ENCODE measurements around the gene ADAMTSL5. TPM values are rescaled to one million over a fixed set of nuclear protein-coding genes. Genes with fewer than 3 reads are reported as not detected.
"Not testable (repeated sequence)": the region's sequence is repeated elsewhere in the genome, so short reads cannot be mapped to it uniquely, and the experiment has no call there.

The ADAMTSL5 gene
- total RNA-seq, 1 experiment from 2014 or later: 9.6 TPM

DNA sequence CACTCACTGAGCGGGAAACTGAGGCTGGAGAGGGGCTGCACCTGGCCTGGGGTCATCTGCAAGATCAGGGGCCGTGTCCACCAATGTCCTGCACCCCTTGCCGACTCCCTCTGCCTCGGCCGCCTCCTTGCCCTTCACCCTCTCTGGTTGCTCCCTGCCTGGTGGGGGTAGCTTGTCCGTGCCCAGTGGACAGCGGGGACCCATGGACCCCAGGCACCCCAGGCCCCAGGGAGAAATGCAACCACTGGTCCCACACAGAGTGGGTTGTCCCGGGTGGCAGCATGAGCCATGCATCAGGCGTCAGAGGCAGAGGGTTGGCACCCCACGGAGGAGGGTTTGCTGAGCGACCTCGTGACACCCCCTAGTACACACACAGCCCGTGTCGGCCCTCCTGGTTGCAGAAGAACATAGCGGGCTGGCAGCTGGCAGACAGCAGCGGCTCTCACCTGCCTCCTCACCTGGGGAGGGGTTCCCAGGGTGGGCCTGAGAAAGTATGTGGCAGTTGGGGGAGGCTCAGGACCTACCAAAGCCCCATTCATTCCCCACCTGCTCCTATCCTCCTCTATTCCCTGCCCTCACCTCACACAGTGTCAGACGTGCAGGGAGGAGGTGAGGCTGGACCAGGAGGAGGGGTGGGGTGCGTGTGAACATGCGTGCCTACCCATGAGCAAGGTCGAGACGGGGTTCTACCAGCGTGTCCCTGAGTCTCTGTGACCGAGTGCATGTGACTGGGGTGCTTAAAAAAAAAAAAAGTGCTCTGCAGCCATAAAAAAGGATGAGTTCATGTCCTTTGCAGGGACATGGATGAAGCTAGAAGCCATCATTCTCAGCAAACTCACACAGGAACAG is 8.7 kb downstream of the ADAMTSL5 start:
- no peak overlapping the region for H3K4me3 Mint-ChIP-seq (ENCODE audit: low read depth, unreplicated experiment)
- TF ChIP-seq, protein P1, sequence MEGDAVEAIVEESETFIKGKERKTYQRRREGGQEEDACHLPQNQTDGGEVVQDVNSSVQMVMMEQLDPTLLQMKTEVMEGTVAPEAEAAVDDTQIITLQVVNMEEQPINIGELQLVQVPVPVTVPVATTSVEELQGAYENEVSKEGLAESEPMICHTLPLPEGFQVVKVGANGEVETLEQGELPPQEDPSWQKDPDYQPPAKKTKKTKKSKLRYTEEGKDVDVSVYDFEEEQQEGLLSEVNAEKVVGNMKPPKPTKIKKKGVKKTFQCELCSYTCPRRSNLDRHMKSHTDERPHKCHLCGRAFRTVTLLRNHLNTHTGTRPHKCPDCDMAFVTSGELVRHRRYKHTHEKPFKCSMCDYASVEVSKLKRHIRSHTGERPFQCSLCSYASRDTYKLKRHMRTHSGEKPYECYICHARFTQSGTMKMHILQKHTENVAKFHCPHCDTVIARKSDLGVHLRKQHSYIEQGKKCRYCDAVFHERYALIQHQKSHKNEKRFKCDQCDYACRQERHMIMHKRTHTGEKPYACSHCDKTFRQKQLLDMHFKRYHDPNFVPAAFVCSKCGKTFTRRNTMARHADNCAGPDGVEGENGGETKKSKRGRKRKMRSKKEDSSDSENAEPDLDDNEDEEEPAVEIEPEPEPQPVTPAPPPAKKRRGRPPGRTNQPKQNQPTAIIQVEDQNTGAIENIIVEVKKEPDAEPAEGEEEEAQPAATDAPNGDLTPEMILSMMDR (IDR thresholded peaks at IDR 0.05; ENCODE audit: unreplicated experiment): no peak

DNA sequence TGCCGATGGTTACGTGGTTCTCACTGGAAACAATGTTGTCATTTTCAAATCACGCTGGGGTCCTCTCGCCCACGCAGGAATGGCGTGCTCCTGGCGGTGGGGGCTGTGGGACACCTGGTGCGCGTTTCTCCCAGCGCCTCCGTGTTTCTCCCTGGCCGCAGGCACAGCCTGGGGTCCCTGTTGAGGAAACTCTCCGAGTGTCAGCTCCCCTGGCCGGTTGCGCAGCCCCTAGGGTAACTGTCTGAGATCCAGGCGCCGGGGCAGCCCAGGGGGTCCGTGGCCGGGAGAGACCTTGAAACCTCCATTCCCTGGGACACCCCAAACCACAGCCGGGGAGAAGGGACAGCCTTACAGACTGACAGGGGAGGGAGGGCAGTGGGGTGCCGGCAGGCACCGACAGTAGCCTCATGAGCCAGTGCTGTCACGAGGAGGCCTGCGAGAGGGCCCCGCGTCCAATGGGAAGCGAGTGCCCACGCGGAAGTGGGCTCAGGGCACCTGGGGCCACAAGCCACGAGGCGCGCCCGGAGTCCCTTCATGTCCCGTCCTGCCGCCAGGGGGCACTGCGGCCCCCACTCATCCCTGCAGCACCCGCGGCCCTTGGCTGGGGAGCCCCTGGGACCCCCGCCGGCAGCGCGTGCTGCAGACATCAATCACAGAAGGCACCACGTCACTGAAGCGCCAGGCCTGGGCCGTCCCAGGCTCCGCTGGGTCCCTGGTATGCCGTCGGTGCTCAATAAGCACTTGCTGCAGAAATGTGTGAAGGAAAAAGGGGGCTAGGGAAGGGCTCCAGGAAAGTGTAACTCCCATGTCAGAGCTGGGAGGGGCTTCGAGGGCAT is 9.5 kb downstream of the ADAMTSL5 start:
- H3K36me3 Mint-ChIP-seq (ENCODE audit: insufficient read depth, unreplicated experiment): peaks cover 10% of the 10 kb centered on the region
- H3K27ac Mint-ChIP-seq (ENCODE audit: unreplicated experiment): no peak overlapping the region
- CTCF ChIA-PET: no interaction called here

More for the DNA sequence above, 8.7 kb downstream of the ADAMTSL5 start:
- intact Hi-C loops (cut with micrococcal nuclease; ENCODE audit: unreplicated experiment): no loop called here
- CTCF ChIA-PET: no interaction called here
- peaks cover 10% of the 10 kb centered on the region for H3K36me3 Mint-ChIP-seq (ENCODE audit: insufficient read depth, unreplicated experiment)
- DNase-seq: no peak
- no peak overlapping the region for H3K27ac Mint-ChIP-seq (ENCODE audit: unreplicated experiment)
- H3K9me3 Mint-ChIP-seq (ENCODE audit: low read depth, unreplicated experiment): no peaks in the 10 kb centered on the region
- no TSS peak for BruUV-seq (replicated peaks)
- no peaks in the 10 kb centered on the region for H3K27me3 Mint-ChIP-seq (ENCODE audit: unreplicated experiment)
- H3K4me1 Mint-ChIP-seq (ENCODE audit: low read depth, unreplicated experiment): no peaks in the 10 kb centered on the region

DNA sequence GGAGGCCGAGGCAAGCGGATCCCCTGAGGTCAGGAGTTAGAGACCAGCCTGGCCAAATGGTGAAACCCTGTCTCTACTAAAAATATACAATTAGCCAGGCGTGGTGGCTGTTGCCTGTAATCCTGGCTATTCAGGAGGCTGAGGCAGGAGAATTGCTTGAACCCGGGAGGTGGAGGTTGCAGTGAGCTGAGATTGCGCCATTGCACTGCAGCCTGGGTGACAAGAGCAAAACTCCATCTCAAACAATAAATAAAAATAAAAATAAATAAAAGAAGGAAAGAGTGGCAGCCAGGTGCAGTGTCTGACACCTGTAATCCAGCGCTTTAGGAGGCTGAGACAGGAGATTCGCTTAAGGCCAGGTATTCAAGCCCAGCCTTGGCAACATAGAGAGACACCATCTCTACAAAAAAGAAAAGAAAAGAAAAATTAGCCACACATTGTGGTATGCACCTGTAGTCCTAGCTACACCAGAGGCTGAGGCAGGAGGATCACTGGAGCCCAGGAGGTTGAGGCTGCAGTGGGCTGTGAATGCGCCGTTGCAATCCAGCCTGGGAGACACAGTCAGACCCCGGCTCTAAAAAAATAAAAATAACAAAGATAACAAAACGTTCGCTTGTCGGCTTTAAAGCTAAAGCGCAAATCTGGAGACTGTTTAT is 10.3 kb downstream of the ADAMTSL5 start:
- Mint-ChIP-seq H3K9me3 (ENCODE audit: low read depth, unreplicated experiment) (no peaks in the 10 kb centered on the region), H3K4me3 (ENCODE audit: low read depth, unreplicated experiment) (no peak overlapping the region), H3K27ac (ENCODE audit: unreplicated experiment) (no peak overlapping the region), H3K27me3 (ENCODE audit: unreplicated experiment) (no peaks in the 10 kb centered on the region), H3K36me3 (ENCODE audit: insufficient read depth, unreplicated experiment) (peaks cover 5% of the 10 kb centered on the region), H3K4me1 (ENCODE audit: low read depth, unreplicated experiment) (no peaks in the 10 kb centered on the region)
- TF ChIP-seq, protein P1 (IDR thresholded peaks at IDR 0.05; ENCODE audit: unreplicated experiment): no peak
- DNase-seq: no peak
- CTCF ChIA-PET: no interaction called here
- intact Hi-C loops (cut with micrococcal nuclease; ENCODE audit: unreplicated experiment): no loop called here
- no TSS peak for BruUV-seq (replicated peaks)

More for the DNA sequence above, 9.5 kb downstream of the ADAMTSL5 start:
- DNase-seq: peak; percentile 47
- Mint-ChIP-seq H3K4me1 (ENCODE audit: low read depth, unreplicated experiment) (no peaks in the 10 kb centered on the region), H3K4me3 (ENCODE audit: low read depth, unreplicated experiment) (no peak overlapping the region), H3K27me3 (ENCODE audit: unreplicated experiment) (no peaks in the 10 kb centered on the region), H3K9me3 (ENCODE audit: low read depth, unreplicated experiment) (no peaks in the 10 kb centered on the region)
- BruUV-seq (replicated peaks): no TSS peak
- TF ChIP-seq, protein P1 (IDR thresholded peaks at IDR 0.05; ENCODE audit: unreplicated experiment): peak; percentile 76
- intact Hi-C loops (cut with micrococcal nuclease; ENCODE audit: unreplicated experiment): no loop called here

DNA sequence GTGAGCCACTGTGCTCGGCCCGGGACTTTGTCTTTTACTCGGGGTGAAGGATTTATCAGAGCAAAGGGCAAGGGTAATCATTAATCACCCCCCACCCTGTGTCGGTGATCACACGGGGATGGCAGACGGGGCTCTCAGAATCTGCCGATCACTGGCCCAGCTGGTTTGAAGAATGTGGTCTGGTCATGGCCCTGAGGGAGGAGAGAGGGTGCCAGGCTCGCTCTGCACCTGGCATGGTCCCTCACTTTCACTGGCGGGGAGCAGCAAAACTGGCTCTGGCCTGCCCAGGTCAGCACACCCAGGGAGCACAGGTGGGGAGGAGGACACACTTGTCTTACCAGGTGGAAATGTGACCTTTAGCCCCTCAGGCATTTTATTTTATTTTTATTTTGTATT is 11.6 kb downstream of the ADAMTSL5 start:
- no peak overlapping the region for H3K27ac Mint-ChIP-seq (ENCODE audit: unreplicated experiment)
- H3K36me3 Mint-ChIP-seq (ENCODE audit: insufficient read depth, unreplicated experiment): peaks cover 3% of the 10 kb centered on the region
- H3K4me1 Mint-ChIP-seq (ENCODE audit: low read depth, unreplicated experiment): peaks cover 7% of the 10 kb centered on the region
- peak; percentile 39 for DNase-seq
- no peaks in the 10 kb centered on the region for H3K9me3 Mint-ChIP-seq (ENCODE audit: low read depth, unreplicated experiment)
- CTCF ChIA-PET: no interaction called here
- TF ChIP-seq, protein P1 (IDR thresholded peaks at IDR 0.05; ENCODE audit: unreplicated experiment): no peak
- peaks cover 9% of the 10 kb centered on the region for H3K27me3 Mint-ChIP-seq (ENCODE audit: unreplicated experiment)
- no peak overlapping the region for H3K4me3 Mint-ChIP-seq (ENCODE audit: low read depth, unreplicated experiment)
- intact Hi-C loops (cut with micrococcal nuclease; ENCODE audit: unreplicated experiment): no loop called here
- BruUV-seq (replicated peaks): no TSS peak

DNA sequence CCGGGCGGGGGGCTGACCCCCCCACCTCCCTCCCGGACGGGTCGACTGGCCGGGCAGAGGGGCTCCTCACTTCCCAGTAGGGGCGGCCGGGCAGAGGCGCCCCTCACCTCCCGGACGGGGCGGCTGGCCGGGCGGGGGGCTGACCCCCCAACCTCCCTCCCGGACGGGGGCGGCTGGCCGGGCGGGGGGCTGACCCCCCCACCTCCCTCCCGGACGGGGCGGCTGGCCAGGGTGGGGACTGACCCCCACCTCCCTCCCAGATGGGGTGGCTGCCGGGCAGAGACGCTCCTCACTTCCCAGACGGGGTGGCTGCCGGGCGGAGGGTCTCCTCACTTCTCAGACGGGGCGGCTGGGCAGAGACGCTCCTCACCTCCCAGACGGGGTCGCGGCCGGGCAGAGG is 13.6 kb downstream of the ADAMTSL5 start:
- BruUV-seq (replicated peaks); H3K36me3 Mint-ChIP-seq (ENCODE audit: insufficient read depth, unreplicated experiment); H3K4me3 Mint-ChIP-seq (ENCODE audit: low read depth, unreplicated experiment); intact Hi-C loops (cut with micrococcal nuclease; ENCODE audit: unreplicated experiment); H3K9me3 Mint-ChIP-seq (ENCODE audit: low read depth, unreplicated experiment); CTCF ChIA-PET; DNase-seq; H3K4me1 Mint-ChIP-seq (ENCODE audit: low read depth, unreplicated experiment); H3K27ac Mint-ChIP-seq (ENCODE audit: unreplicated experiment): not testable (repeated sequence)
- H3K27me3 Mint-ChIP-seq (ENCODE audit: unreplicated experiment): peaks cover 11% of the 10 kb centered on the region
